ENCODE data around the gene SSC5D. TPM values are rescaled to one million over a fixed set of nuclear protein-coding genes. Genes with fewer than 3 reads are reported as not detected.

The SSC5D gene
- total and polyA plus RNA-seq, 10 of the 15 experiments (the other 5 are each of a cell fraction or from before 2014, with no cell fraction given): 0.03 to 0.13 (median 0.05) TPM; not detected in 4

- no peak for TF ChIP-seq ZNF592 (IDR thresholded peaks at IDR 0.05)
- TF ChIP-seq ZBED1 (IDR thresholded peaks at IDR 0.05; ENCODE audit: borderline replicate concordance): no peak
- no peak for TF ChIP-seq POU2F2 (IDR thresholded peaks at IDR 0.05; ENCODE audit: borderline replicate concordance, low read depth, low read length)
- no peak for TF ChIP-seq RELA (IDR thresholded peaks at IDR 0.05; ENCODE audit: borderline replicate concordance, partially characterized antibody)
- no peak for TF ChIP-seq CHD1 (IDR thresholded peaks at IDR 0.05; ENCODE audit: low read depth, low read length)
- no peak for TF ChIP-seq FOS (IDR thresholded peaks at IDR 0.05; ENCODE audit: borderline replicate concordance, extremely low read depth, insufficient read length)
Measured at GRCh38 chr19:55542292-55542855, 54.1 kb downstream of the SSC5D start (continued).

GRCh38 chr19:55543567-55543966, 55.3 kb downstream of the SSC5D start:
- intact Hi-C loops (cut with micrococcal nuclease; ENCODE audit: unreplicated experiment) (no loop called here), in situ Hi-C loops (cut with MboI) (no loop called here)
- no peak overlapping the region for H2AFZ ChIP-seq (ENCODE audit: control insufficient read depth, low read depth, low read length)
- H3K4me2 ChIP-seq (ENCODE audit: control insufficient read depth, insufficient read depth): no peak overlapping the region
- TF ChIP-seq HDGF (IDR thresholded peaks at IDR 0.05): no peak
- TF ChIP-seq SRF (IDR thresholded peaks at IDR 0.05; ENCODE audit: low read depth in 2 of 2, low read length in 2 of 2): no peak
- TF ChIP-seq ZBTB11 (CRISPR knock-in tag; IDR thresholded peaks at IDR 0.05): no peak
- TF ChIP-seq SUPT20H (IDR thresholded peaks at IDR 0.05; ENCODE audit: borderline replicate concordance, control insufficient read depth, low read depth, low read length): no peak
- TF ChIP-seq RELB (IDR thresholded peaks at IDR 0.05; ENCODE audit: low read depth): no peak
- no peak for TF ChIP-seq MEF2A (IDR thresholded peaks at IDR 0.05; ENCODE audit: insufficient read depth, low read depth, low read length)
- SMC1A ChIA-PET (ENCODE audit: uncharacterized antibody, unreplicated experiment): no interaction called here
- WGBS (ENCODE audit: insufficient coverage, insufficient replicate concordance, low lambda C conversion rate, missing lambda C conversion rate): 5% methylated on average over 5 of the region's 5 CpGs
- CTCF ChIA-PET: no interaction called here
- H3K9ac ChIP-seq (ENCODE audit: control insufficient read depth, insufficient read depth, low read length): no peak overlapping the region
- ATAC-seq (no peak), DNase-seq (ENCODE audit: low read depth, low spot score) (no peak), FAIRE-seq (no peak)
- RAD21 ChIA-PET (ENCODE audit: unreplicated experiment): no interaction called here
- POLR2A ChIA-PET: no interaction called here
- H3K9me3 ChIP-seq (replicated peaks; ENCODE audit: control insufficient read depth, insufficient read depth, low read length): no peaks in the 10 kb centered on the region
- no TSS peak for BruUV-seq (replicated peaks)
- no peaks in the 10 kb centered on the region for H3K36me3 ChIP-seq (ENCODE audit: control insufficient read depth in 2 of 2, insufficient read depth in 2 of 2, low read length in 1 of 2)
- no peaks in the 10 kb centered on the region for H3K4me1 ChIP-seq (ENCODE audit: control insufficient read depth, insufficient read depth, low read length)
- H4K20me1 ChIP-seq (ENCODE audit: control insufficient read depth, insufficient read depth): no peaks in the 10 kb centered on the region
- H3K4me3 ChIP-seq: no peak overlapping the region
- H3K27ac ChIP-seq (ENCODE audit: control insufficient read depth, insufficient read depth): no peak overlapping the region
- peaks cover 0 to 1% of the 10 kb centered on the region in 2 experiments; a peak in 2 of 4 replicates for H3K27me3 ChIP-seq (replicated peaks in 1 of 2; ENCODE audit: control insufficient read depth in 2 of 2, insufficient read depth in 2 of 2, low read length in 1 of 2)
- H3K79me2 ChIP-seq (ENCODE audit: control insufficient read depth, insufficient read depth, low read length): no peaks in the 10 kb centered on the region

Measured in GM12878 (cell line).